ENCODE data around the gene NADK.
A peak's percentile ranks its signal among the peaks of the same experiment; 100 is the strongest.

NADK gene

DNA sequence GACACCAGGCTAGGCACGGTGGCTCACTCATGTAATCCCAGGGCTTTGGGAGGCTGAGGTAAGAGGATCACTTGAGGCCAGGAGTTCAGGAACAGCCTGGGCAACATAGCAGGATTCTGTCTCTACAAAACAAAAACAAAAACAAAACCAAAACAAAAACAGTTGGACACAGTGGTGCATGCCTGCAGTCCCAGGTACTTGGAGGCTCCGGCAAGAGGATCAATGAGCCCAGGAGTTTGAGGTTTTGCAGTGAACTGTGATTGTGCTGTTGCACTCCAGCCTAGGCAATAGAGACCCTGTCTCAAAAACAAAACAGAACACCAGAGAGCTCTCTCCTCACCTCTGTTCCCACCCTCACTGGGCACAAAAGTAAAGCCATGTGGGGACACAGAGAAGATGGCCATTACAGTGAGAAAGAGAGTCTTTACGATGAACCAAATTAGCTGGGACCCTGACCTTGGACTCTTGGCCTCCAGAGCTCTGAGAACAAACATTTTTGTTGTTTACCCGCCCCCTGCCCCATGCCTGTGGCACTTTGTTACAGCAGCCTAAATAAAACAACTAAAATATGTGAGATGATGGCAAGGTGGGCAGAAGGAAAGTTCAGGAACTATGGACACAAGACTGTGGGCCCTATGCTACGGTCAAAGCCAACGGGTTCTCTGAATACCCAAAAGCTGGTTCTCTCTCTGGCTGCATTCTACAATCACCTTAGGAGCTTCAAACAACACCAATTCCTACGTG, 9.8 kb downstream of the NADK start:
- no peak overlapping the region for H3K27ac ChIP-seq
- no peak for DNase-seq (ENCODE audit: low read depth, low spot score)

DNA sequence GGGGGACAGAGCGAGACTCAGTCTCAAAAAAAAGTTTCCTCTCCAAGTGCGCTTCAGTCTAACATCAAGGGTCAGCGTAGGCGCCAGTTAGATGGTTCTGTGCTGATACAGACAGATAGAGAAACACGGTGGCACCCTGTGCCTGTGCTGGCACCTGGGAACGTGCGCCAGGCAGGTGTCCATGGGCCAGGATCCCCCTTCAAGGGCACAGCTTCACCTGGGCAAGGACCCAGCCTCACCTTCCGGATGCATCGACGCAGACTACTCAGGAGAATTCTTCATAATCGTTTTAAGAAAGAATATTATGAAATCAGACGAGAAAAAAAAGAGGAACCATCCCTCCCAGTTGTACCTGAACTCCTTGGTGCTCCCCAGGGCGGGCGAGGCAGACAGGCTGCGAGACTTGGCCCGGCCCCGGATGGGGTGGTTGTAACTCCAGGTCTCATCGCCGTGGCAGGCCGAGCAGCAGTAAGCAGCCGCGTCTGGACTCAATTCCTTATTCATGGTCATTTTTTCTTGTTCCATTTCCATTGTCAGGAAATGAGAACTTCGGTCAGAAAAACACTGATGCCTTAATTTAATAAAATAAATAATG, 13.3 kb downstream of the NADK start:
- no peak for DNase-seq (ENCODE audit: low read depth, low spot score)
- H3K27ac ChIP-seq: no peak overlapping the region

DNA sequence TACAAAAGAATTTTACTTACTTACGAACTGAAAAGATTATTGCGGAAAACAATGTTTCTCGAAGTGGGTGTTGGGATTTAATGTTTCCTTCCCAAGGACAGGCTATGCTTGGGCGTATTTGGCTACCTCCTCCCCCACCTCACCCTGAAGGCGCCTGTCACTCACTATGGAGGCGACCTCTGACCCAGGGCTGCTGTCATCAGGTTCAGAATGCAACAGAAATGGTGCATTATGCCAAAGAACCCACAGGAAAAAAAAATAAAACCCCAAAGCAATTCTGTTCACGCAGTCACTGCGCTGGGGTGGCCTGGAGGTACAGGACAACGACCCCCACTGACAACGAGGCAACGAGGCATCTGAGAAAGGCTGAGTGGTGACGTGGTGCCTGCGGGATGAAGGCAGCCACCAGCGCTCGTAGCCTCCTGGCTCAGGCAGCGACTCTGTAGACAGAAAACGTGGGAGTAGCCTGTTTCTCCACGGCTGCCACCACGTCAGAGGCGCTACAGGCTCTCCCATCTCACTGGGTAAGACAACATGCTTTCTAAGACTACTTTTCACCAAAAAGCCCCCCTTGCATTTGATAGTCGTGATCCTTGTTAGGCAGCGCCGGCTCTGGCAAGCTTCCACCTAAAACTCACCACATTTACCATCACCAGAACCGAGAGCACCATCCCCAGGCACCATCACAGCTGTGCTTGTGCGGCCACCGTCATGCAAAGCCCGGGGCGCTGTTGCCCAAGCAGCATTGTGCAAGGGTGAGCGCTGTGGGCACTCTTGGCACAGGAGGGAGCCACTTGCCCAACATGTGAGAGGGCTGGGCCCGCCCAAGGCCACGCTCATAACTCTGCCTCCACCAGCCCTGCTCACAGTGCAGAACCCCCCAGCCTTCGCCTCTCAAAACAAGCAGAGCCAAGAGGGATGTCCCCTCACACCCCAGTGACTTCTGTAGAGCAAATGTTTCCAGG, 14.3 kb downstream of the NADK start:
- no peak overlapping the region for H3K27ac ChIP-seq
- DNase-seq (ENCODE audit: low read depth, low spot score): no peak

DNA sequence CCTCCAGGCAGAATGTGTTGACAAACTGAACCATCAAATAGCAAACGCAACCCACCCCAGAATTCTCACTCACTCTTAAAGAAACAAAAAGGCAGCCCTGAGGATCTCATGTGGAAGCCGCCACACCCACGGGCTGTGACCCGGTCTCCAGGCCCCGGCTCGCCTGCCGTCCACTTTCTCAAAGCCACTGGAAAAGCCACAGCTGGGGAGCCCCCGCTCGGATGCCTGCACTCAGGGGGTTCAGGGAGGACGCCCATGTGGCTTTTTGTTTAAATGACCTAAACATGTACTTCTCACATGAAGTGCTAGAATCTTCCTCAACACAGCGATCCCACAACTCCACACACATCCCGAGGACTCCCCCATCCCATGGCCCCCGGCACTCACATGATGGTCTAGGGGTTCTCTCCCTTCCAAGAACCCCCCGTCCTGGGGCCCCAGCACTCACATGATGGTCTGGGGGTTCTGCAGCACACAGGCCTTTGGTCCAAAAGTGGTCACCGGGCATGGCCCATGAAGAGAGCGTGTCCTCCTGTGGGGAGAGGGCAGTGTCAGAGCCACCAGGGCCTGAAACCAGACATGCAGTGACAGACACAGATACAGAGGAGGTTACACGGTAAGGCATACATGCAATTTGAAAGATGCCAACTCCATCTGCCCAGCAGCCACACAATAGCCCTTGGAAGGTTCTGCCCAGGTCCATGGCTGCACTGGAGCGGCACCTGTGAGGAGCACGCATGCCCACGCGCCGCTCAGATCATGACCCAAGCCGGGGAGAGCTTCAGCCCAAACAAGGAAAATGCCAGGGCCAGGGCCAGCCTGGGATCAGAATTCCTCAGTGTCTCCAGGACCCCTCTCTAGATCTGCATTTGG, 16.5 kb downstream of the NADK start:
- H3K27ac ChIP-seq: no peak overlapping the region
- no peak for DNase-seq (ENCODE audit: low read depth, low spot score)

DNA sequence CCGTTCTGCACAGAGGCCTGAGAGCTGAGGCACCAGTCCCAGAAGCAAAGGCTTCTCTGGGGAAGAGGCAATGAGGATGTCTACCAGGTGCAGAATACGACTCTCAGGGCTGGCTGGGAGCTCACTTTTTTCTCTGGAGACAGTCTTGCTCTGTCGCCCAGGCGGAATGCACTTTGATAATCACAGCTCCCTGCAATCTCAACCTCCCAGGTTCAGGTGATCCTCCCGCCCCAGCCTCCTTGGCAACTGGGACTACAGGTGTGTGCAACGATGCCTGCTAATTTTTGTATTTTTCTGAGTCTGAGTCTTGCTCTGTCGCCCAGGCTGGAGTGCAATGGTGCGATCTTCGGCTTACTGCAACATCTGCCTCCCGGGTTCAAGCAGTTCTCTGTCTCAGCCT, 17.6 kb downstream of the NADK start:
- DNase-seq (ENCODE audit: low read depth, low spot score): no peak
- no peak overlapping the region for H3K27ac ChIP-seq

DNA sequence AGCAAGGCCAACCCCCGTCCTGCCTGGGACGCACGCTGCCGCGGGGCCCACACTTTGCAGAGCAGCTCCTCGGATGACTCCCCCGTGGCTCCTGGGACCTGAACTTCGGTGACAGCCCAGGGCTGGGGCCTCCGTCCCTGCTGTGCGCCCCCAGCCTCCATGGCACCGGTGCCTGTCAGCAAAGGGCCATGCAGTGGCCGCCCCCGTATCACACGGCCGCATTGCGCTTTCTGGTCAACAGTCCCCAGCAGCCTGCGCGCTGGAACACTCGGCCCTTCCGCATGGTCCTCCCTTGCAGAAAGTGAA, 18.0 kb downstream of the NADK start:
- DNase-seq (ENCODE audit: low read depth, low spot score): no peak
- no peak overlapping the region for H3K27ac ChIP-seq

DNA sequence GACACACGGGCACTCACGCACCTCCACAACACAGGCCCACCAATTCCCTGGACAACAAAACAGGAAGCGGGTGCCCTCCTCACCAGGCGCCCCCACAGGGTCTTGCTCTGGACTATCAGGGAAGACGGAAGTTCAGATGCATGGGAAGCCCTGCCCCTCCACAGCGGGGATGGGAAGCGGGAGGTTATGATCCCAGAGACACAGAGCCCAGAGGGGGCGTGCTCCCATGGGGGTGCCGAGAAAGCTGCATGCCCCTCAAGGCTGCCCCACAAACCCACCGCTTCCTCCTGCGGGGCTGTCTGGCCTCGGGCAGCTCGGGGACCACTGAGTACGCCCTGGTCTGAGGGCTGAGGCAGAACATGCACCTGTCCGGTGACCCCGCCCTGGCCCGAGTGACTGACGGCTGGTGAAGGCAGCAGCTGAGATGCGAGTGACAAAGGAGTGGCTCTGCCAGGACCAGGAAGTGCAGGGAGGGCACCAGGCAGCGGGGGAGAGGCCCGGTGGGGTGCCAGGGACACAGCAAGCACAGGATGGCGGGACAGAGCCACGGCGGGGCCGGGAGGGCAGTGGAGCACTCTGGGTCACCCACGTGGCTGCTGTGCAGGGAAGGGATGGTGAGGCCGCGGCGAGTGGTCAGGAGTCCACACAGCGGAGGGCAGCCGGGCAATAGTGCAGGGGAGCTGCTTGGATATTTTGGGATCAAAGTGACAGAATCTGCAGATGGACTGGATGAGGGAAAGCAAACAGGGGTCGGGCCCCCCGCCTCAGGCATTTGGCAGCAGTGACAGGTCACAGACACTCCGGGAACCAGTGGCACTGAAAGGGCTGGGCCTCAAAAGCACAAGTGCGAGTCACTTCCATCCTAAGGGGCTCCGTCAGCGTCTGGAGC, 18.6 kb downstream of the NADK start:
- H3K27ac ChIP-seq: no peak overlapping the region
- DNase-seq (ENCODE audit: low read depth, low spot score): no peak

DNA sequence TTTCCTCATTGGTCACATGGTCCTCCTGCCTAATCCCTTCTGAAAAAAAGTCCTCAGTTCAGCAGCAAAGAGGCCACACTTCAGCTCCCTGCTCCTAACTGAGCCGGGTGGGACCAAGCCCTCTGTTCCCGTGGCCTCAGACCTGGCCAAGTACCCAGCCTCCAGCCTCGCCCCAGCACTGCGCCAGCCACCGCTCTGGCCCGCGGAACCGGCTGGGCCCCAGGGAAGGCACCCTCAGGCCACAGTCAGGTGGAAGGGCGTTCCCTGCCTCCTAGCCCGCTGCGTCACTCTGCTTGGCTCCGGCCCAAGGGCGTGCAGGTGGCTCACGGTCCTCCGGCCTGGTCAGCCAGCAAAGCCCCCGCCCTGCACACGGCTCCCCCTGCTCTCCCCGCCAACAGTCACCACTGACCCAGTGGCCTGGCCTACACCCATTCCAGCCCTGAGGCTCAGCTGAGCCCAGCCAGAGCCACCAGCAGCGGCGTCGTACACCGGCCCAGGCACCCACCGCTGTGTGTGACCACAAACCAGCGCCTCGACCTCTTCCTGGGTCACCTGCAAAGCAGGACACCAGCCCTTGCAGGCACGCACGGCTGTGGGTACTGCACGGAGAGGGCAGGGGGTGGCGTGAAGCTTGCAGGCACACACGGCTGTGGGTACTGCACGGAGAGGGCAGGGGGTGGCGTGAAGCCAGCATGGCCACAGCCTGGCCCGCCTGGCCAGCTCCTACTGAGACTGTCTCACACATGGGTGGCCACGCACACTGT, 19.4 kb downstream of the NADK start:
- DNase-seq (ENCODE audit: low read depth, low spot score): no peak
- H3K27ac ChIP-seq: peak overlapping the region; percentile 27

DNA sequence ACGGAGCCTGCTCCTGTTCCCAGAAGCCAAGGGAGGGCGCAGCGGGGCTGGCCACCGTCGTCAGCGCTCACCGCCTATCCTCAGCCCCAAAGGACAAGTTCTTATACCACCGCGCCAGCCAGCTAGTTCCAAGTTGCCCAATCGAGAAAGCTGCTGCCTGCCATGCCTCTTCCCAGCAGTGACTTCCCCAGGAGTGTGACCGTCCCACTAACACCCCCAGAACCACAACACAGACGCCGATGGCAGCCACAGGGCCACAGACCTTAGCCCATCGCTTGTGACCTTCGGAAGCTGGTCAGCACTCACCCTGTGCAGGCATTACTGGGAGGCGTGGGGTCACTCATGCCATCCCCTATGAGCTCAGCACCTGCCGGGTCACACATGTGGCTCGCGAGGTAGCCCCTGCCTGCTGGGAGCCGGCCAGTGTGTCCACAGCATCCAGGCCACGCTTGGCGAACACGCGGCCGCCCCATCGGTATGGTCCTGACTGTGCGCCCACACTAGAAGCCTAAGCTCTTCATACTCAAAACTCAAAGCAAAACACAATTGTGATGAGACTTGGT, 20.1 kb downstream of the NADK start:
- DNase-seq (ENCODE audit: low read depth, low spot score): no peak
- H3K27ac ChIP-seq: peak overlapping the region; percentile 27

DNA sequence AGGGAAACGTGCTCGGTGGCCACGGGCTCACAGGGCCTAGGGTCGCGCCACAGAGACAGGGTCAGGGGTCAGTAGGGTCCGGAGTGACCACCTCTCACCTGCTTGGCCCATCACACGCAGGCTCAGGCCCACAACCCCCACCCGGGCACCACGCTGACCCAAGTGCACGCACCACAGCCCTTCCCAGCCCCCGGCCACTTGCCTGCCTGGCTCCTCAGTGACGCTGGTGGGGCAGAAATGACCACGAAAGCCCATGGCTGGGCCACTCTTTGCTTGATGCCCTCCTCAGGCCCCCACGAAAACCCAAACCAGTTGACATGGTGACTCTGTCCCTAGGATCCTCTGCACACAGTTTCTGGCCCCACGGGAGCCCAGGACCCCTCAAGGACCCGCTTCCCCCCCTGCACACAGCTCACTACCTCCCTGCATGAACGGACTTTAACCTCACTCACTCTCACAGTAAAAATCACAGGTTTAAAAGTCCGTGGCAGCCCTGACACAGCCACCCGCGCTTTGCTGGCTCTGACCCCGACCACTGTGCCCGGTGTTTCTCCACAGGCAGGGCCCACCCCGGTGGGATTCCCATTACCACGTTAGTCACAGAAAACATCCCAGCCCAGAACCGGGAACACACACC, 20.7 kb downstream of the NADK start:
- no peak overlapping the region for H3K27ac ChIP-seq
- no peak for DNase-seq (ENCODE audit: low read depth, low spot score)

DNA sequence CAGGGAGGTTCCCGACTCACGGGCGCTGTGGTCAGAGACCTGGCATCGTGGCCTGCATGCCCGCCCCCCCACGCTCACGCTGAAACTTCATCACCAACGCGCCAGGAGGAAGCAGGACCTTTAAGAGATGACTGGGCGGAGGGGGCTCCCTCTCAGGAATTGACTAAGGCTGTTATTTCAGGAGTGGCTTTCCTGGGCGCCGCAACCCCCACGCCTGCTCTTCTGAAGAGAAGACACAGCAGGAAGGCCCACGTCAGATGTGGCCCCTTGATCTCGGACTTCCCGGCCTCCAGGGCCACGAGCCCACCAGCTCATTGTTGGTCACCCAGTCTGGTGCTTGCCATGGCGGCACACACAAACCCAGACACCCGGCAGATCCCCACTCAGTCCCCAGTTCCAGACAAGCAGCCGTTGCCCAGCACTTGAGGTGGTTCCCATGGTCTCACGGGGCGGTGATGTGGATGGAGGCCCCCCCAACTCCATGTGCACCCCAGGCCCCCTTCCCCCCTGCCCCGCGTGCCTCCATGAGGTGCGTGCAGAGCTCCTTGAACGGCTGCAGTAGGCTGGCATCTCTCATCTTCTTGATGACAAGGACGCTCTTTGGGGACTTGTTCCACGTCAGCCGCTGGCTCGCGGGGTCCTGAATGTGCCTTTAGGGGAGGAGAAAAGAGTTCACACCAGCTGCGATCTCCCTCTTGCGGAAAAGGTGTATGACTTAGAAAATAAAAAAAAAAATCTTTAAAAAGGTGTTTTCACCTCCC, 21.4 kb downstream of the NADK start:
- no peak overlapping the region for H3K27ac ChIP-seq
- DNase-seq (ENCODE audit: low read depth, low spot score): no peak

DNA sequence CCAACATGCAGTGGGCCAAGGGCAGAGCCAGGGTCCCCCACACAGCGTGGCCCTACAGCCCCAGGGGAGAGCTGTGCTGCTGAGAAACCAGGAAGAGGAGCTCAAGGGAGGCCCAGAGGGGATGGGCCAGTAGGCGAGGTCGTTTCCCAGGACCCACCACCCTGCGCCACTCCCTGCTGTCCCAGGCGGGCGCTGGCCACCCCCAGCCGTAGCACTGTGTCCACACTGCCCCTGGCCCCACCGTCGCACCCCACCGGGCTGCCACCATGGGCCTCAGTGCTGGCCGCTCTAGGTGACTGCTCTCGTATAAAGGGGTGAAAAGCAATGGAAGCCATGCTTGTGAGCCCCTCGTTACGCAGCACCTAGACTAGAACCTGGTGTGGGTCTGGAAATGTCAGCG, 22.4 kb downstream of the NADK start:
- no peak overlapping the region for H3K27ac ChIP-seq
- no peak for DNase-seq (ENCODE audit: low read depth, low spot score)

DNA sequence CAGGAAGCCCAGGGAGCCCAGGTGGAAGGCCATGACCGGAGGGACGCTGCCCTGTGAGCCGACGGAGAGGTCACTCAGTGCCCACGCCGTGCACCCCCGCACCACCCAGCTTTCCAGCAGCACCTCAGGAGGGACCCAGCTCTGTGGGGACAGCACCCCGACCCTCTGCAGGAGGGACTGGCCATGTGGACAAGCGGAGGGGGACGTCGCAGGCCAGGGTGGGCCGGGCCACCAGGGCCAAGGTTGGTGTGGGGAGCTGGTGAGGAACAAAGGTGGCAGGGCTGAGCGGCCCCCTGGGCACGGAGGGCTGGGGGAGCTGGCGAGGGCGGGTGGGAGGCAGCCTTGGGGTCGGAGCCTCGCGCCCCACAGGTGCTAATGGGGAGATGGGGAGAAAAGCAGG, 22.8 kb downstream of the NADK start:
- no peak for DNase-seq (ENCODE audit: low read depth, low spot score)
- no peak overlapping the region for H3K27ac ChIP-seq

DNA sequence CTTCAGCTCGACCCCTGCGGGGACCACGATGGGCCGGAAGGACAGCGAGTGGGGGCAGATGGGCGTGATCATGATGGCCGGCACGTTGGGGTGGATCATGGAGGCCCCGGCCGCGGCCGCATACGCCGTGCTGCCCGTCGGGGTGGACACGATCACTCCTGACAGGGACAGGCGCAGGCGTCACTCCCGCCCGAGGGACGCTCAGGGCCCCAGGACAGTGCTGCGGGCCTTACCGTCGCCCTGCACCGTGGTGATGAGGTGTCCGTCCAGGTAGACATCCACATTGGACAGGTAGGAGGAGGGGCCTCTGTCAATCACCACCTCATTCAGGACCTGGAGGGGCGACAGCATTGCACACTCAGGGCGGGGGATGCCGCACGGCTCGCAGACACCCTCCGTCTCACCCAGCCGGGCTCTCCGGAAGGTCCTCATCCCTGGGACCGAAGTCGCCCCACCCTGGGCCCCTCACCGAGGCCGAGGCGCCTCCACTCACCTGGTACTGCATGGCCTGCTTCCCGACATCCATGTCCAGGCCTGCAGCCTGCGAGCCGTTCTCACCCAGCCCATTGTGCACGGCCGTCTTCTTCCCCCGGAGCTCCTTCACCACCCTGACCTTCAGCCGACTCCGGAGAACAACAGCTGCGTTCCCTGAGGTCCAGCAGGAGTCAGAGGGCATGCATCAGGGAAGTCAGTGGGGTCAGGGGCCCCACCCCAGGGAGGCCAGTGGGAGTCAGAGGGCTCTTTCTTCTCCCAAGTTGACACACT, 24.0 kb downstream of the NADK start:
- no peak overlapping the region for H3K27ac ChIP-seq
- no peak for DNase-seq (ENCODE audit: low read depth, low spot score)

DNA sequence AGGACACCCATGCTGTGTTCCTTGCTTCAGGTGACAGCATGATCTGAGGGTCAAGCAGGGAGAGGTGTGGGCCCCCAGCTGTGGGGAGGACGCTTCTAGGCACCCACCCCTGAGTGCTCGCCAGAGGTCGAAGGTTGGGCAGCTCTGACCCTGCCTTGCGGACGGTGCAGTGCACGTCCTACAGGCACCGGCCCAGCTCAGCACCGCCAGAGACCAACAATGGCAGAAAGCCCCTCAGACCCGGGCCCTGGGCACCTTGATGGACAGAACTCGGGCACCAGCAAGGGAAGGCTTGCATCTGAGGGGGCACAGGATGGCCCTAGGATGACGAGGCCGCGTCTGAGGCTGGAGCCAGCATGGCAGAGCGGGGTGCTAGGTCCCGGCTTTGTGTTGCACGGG, 24.7 kb downstream of the NADK start:
- H3K27ac ChIP-seq: no peak overlapping the region
- DNase-seq (ENCODE audit: low read depth, low spot score): no peak
